CD4-positive, alpha-beta T cell treated with Interleukin-17A for 4 hours (primary cell): ENCODE data around the gene MB.

Experiments
- DNase-seq: peaks from one replicate; pipeline ENCODE4 v3.0.0-alpha.2; 2020; ENCODE audit warnings: mixed read lengths

The MB gene

GRCh38 chr22:35593071-35593890, 23.8 kb downstream of the MB start:
- DNase-seq = no peak

- DNase-seq = no peak
These were observed 24.6 kb downstream of the MB start for GRCh38 chr22:35592418-35592967.

GRCh38 chr22:35591714-35592417, 25.3 kb downstream of the MB start:
- no peak for DNase-seq

- DNase-seq = no peak
These were observed 26.4 kb downstream of the MB start for GRCh38 chr22:35590634-35591295.

GRCh38 chr22:35589756-35590093, 27.4 kb downstream of the MB start:
- no peak for DNase-seq

GRCh38 chr22:35589071-35589755, 27.9 kb downstream of the MB start:
- DNase-seq = no peak

- DNase-seq = no peak
These were observed 29.2 kb downstream of the MB start for GRCh38 chr22:35587896-35588295.

GRCh38 chr22:35587447-35587870, 29.7 kb downstream of the MB start:
- DNase-seq = no peak

GRCh38 chr22:35586771-35587170, 30.4 kb downstream of the MB start:
- no peak for DNase-seq

- DNase-seq = peak; percentile 65
These were observed 34.1 kb downstream of the MB start for GRCh38 chr22:35582861-35583670.

GRCh38 chr22:35582218-35582860, 34.8 kb downstream of the MB start:
- no peak for DNase-seq

GRCh38 chr22:35581023-35581413, 36.1 kb downstream of the MB start:
- no peak for DNase-seq

- DNase-seq = no peak
These were observed 36.6 kb downstream of the MB start for GRCh38 chr22:35580351-35581022.

- DNase-seq = no peak
These were observed 38.1 kb downstream of the MB start for GRCh38 chr22:35578836-35579575.

GRCh38 chr22:35577799-35578659, 39.1 kb downstream of the MB start:
- no peak for DNase-seq

- DNase-seq = no peak
These were observed 40.5 kb downstream of the MB start for GRCh38 chr22:35576671-35577070.

GRCh38 chr22:35575116-35575748, 41.9 kb downstream of the MB start:
- no peak for DNase-seq

- no peak for DNase-seq
These were observed 44.6 kb downstream of the MB start for GRCh38 chr22:35572556-35572955.
